Measurements from ENCODE around the gene GNA12. TPM values are rescaled to one million over a fixed set of nuclear protein-coding genes. Genes with fewer than 3 reads are reported as not detected.

GNA12 gene
- polyA plus RNA-seq, 1 of the 3 experiments (the other 2 are of a cell fraction) = 64.8 TPM

- Histone ChIP-seq H3K27me3 (ENCODE audit: insufficient read depth) (no peaks in the 10 kb centered on the region), H3K4me3 (ENCODE audit: low read depth in 2 of 2, low read length in 1 of 2) (no peak overlapping the region), H3F3A (replicated peaks; ENCODE audit: insufficient read depth) (no peaks in the 10 kb centered on the region), H3K36me3 (replicated peaks in 1 of 2; ENCODE audit: control insufficient read depth in 1 of 2, insufficient read depth in 2 of 2, low read length in 1 of 2) (peaks cover 14 to 32% of the 10 kb centered on the region in 2 experiments), H3K27ac (ENCODE audit: low read depth in 2 of 2, low read length in 1 of 2) (no peak overlapping the region), H3K4me2 (no peak overlapping the region), H3K9ac (no peak overlapping the region), H3K79me2 (ENCODE audit: insufficient read depth) (no peaks in the 10 kb centered on the region), H3K9me2 (no peaks in the 10 kb centered on the region), H3K4me1 (ENCODE audit: control insufficient read depth in 1 of 2, insufficient read depth in 2 of 2, low read depth in 1 of 2, low read length in 1 of 2) (peaks cover 0 to 15% of the 10 kb centered on the region in 2 experiments; a peak in 1 of 4 replicates), H4K20me1 (ENCODE audit: insufficient read depth) (no peaks in the 10 kb centered on the region), H3K9me3 (no peaks in the 10 kb centered on the region), H2AFZ (ENCODE audit: low read depth) (no peak overlapping the region)
- WGBS (ENCODE audit: low lambda C conversion rate) = 97% methylated on average over 19 of the region's 19 CpGs
- CTCF ChIA-PET = interaction anchor here (1.0 kb wide), 1 partner anchor 36 kb away, joined by 3 read pairs; no protein-coding TSS in a partner anchor
- TF ChIP-seq RCOR1 (IDR thresholded peaks at IDR 0.05; ENCODE audit: low read length) = no peak
- TF ChIP-seq FOSL2 (IDR thresholded peaks at IDR 0.05; ENCODE audit: borderline replicate concordance, low read depth) = no peak
- no peak for TF ChIP-seq TCF12 (IDR thresholded peaks at IDR 0.05)
- no peak for TF ChIP-seq IRF3 (IDR thresholded peaks at IDR 0.05; ENCODE audit: low read depth, low read length)
- no peak for TF ChIP-seq RAD21 (IDR thresholded peaks at IDR 0.05; ENCODE audit: low read length)
- TF ChIP-seq FOXM1 (IDR thresholded peaks at IDR 0.05; ENCODE audit: low read depth) = no peak
- TF ChIP-seq MAX (IDR thresholded peaks at IDR 0.05; ENCODE audit: low read depth) = no peak
- no peak for TF ChIP-seq YY1 (IDR thresholded peaks at IDR 0.05; ENCODE audit: low read depth)
- TF ChIP-seq USF2 (IDR thresholded peaks at IDR 0.05; ENCODE audit: borderline replicate concordance, low read depth, low read length) = no peak
- no peak for TF ChIP-seq ZBTB33 (IDR thresholded peaks at IDR 0.05; ENCODE audit: borderline replicate concordance, low read depth)
- no peak for TF ChIP-seq PBX3 (IDR thresholded peaks at IDR 0.05)
- no peak for TF ChIP-seq JUND (IDR thresholded peaks at IDR 0.05)
- TF ChIP-seq RFX5 (IDR thresholded peaks at IDR 0.05; ENCODE audit: low read length) = no peak
- TF ChIP-seq GATA2 (CRISPR knock-in tag; IDR thresholded peaks at IDR 0.05) = no peak
- no peak for TF ChIP-seq MEF2A (IDR thresholded peaks at IDR 0.05; ENCODE audit: borderline replicate concordance, low read depth)
- TF ChIP-seq POLR2AphosphoS5 (IDR thresholded peaks at IDR 0.05; ENCODE audit: low read depth, low read length) = no peak
- TF ChIP-seq MXI1 (IDR thresholded peaks at IDR 0.05; ENCODE audit: low read depth, low read length) = no peak
- TF ChIP-seq SIN3A (IDR thresholded peaks at IDR 0.05; ENCODE audit: borderline replicate concordance, low read depth, low read length) = no peak
- no peak for TF ChIP-seq ELF1 (IDR thresholded peaks at IDR 0.05)
- POLR2A ChIA-PET = no interaction called here
- no peak for DNase-seq
These were observed 122.3 kb downstream of the GNA12 start for GRCh38 chr7:2721842-2722241.
